ENCODE results near the gene WAPL.

GRCh38 chr10:86403183-86403797 lies 118.3 kb downstream of the WAPL start:
- TF ChIP-seq CTCF (IDR thresholded peaks at IDR 0.05): no peak
- TF ChIP-seq POLR2A (IDR thresholded peaks at IDR 0.05): no peak

Measured in adrenal gland (tissue), 5 donors.